GM12892 (cell line): Measurements from ENCODE around the gene RNF223.

Experiments
- POLR2A ChIP-seq: IDR thresholded peaks from 2 replicates; pipeline ENCODE4 v1.6.1; 2011; ENCODE audit warnings: low read depth, low read length, control low read depth
- POLR2AphosphoS5 ChIP-seq: IDR thresholded peaks from 2 replicates; pipeline ENCODE4 v1.6.1; 2011; ENCODE audit warnings: low read depth, low read length, control low read depth
- TAF1 ChIP-seq: IDR thresholded peaks from 2 replicates; pipeline ENCODE4 v1.6.1; 2011; ENCODE audit warnings: low read depth, mild to moderate bottlenecking, control low read depth, low read length, borderline replicate concordance

DNA sequence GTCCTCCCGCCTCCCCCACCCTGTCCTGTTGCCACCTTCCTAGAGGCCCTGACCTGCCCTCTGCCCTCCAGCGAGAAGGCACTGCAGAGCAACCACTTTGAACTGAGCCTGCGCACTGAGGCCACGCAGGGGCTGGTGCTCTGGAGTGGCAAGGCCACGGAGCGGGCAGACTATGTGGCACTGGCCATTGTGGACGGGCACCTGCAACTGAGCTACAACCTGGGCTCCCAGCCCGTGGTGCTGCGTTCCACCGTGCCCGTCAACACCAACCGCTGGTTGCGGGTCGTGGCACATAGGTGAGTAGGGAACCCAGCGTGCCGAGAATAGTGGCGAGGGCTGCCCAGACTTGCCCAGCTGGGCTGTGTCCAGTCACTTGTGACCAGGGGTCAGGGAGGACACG is 20.4 kb downstream of the RNF223 start:
- TF ChIP-seq POLR2A (no peak), TAF1 (no peak), POLR2AphosphoS5 (no peak)
